K562 (cell line): Measurements from ENCODE around the gene GGT6. TPM values are rescaled to one million over a fixed set of nuclear protein-coding genes. Genes with fewer than 3 reads are reported as not detected.

Experiments used
- ATAC-seq: fragments of 200-7000 bp; cut with Tn5 transposase; 3 replicates; pipeline ENCODE4 v1.9.1; 2020; ENCODE audit warnings: moderate library complexity
- BruUV-seq: library from RNA; stranded (reverse); fragments of 400-500 nt; replicated peaks from 2 replicates; lab custom pipeline; 2021; lab: Mats Ljungman, UMichigan
- CTCF ChIA-PET: fragments of 300-600 bp; formaldehyde crosslinking; extraction: SDS; loops from one replicate; lab custom pipeline; 2021; ENCODE audit warnings: low intra/inter-chr PET ratio; lab: Yijun Ruan, JAX
- POLR2A ChIA-PET: fragments of 300-600, 350-650 bp; sonication (Branson Sonifier 250); formaldehyde crosslinking; extraction: SDS; loops from one replicate; lab custom pipeline; 2021; ENCODE audit warnings: antibody characterized with exemption, inconsistent platforms; lab: Yijun Ruan, JAX
- DNase-seq, 4 experiments: peaks; one replicate each; pipeline versions ENCODE4 v3.0.0 to v3.0.0-alpha.2; 2011 to 2018; ENCODE audit warnings: low spot score in 3 of 4, mixed read lengths in 3 of 4; ENCODE audit errors: extremely low read depth in 1 of 4
- FAIRE-seq: peaks from 2 replicates; lab custom pipeline; 2011; peaks lifted over from hg19 to GRCh38; lab: Jason Lieb, UNC
- H2AFZ ChIP-seq: 2 replicates; pipeline ENCODE4 v1.6.0; 2011; ENCODE audit warnings: low read depth, low read length, control low read depth, inconsistent platforms
- H3K27ac ChIP-seq: fragments of 200-600 bp; 3 replicates; pipeline ENCODE4 v1.8.0; 2011; ENCODE audit warnings: low read depth, mild to moderate bottlenecking, control low read depth, inconsistent platforms, low read length, moderate library complexity, mixed read lengths; ENCODE audit errors: extremely low read depth
- H3K27me3 ChIP-seq, 2 experiments: fragments of 300-600 bp in 1 of 2; 2 replicates in 1 of 2; 3 replicates in 1 of 2; pipeline versions ENCODE4 v1.6.0 to v1.8.0; 2011; ENCODE audit warnings: inconsistent platforms in 2 of 2, low read length in 2 of 2, mild to moderate bottlenecking in 1 of 2, mixed read lengths in 1 of 2, moderate library complexity in 1 of 2; ENCODE audit not compliant: control insufficient read depth in 2 of 2, insufficient read depth in 2 of 2
- H3K36me3 ChIP-seq: fragments of 300-600 bp; 3 replicates; pipeline ENCODE4 v1.8.0; 2011; ENCODE audit warnings: mild to moderate bottlenecking, low read length, inconsistent platforms; ENCODE audit not compliant: control insufficient read depth, insufficient read depth
- H3K4me1 ChIP-seq, 2 experiments: fragments of 200-600 bp in 1 of 2; replicated peaks in 1 of 2; 2 replicates in 1 of 2; 3 replicates in 1 of 2; pipeline versions ENCODE4 v1.5.1 to v1.8.0; 2011; ENCODE audit warnings: inconsistent platforms in 2 of 2, low read length in 2 of 2, mild to moderate bottlenecking in 1 of 2, mixed read lengths in 1 of 2, moderate library complexity in 1 of 2; ENCODE audit not compliant: control insufficient read depth in 2 of 2, insufficient read depth in 2 of 2
- H3K4me2 ChIP-seq: 2 replicates; pipeline ENCODE4 v1.6.1; 2011; ENCODE audit warnings: low read length, control low read depth, inconsistent platforms, mixed read lengths; ENCODE audit not compliant: insufficient read depth
- H3K4me3 ChIP-seq: fragments of 200-600 bp; sonication (generic), shearing (Covaris generic); 2 replicates; pipeline ENCODE4 v1.5.1; 2016; ENCODE audit warnings: control low read depth, inconsistent platforms
- H3K79me2 ChIP-seq: fragments of 200-600 bp; 3 replicates; pipeline ENCODE4 v1.8.0; 2011; ENCODE audit warnings: low read length, inconsistent platforms; ENCODE audit not compliant: control insufficient read depth, insufficient read depth
- H3K9ac ChIP-seq, 2 experiments: 2 replicates each; pipeline versions ENCODE4 v1.6.0 to v1.6.1; 2011; ENCODE audit warnings: low read depth in 2 of 2, low read length in 2 of 2, control low read depth in 1 of 2, inconsistent platforms in 1 of 2, mild to moderate bottlenecking in 1 of 2, mixed read lengths in 1 of 2; ENCODE audit not compliant: insufficient read depth in 1 of 2
- H3K9me1 ChIP-seq: one replicate; pipeline ENCODE4 v1.6.0; 2011; ENCODE audit warnings: inconsistent platforms, mild to moderate bottlenecking, low read length, moderate library complexity; ENCODE audit not compliant: control insufficient read depth, insufficient read depth
- H3K9me3 ChIP-seq: replicated peaks from 2 replicates; pipeline ENCODE4 v1.5.1; 2011; ENCODE audit warnings: low read depth, low read length, inconsistent platforms; ENCODE audit not compliant: control insufficient read depth, insufficient read depth
- H4K20me1 ChIP-seq: replicated peaks from 2 replicates; pipeline ENCODE4 v1.6.1; 2011; ENCODE audit warnings: low read length, inconsistent platforms, mixed read lengths; ENCODE audit not compliant: control insufficient read depth, insufficient read depth
- CHD2 ChIP-seq: IDR thresholded peaks from 2 replicates; pipeline ENCODE4 v1.6.1; 2011; ENCODE audit warnings: low read depth, low read length
- CREM ChIP-seq: IDR thresholded peaks from 2 replicates; pipeline ENCODE4 v1.6.1; 2014; ENCODE audit warnings: antibody characterized with exemption, low read depth
- DNMT1 ChIP-seq: fragments of 450-650 bp; IDR thresholded peaks from 2 replicates; pipeline ENCODE4 v1.6.1; 2016; ENCODE audit warnings: antibody characterized with exemption, mild to moderate bottlenecking
- ELF2 ChIP-seq: fragments of 250-450 bp; sonication (Bioruptor Pico); IDR thresholded peaks from 2 replicates; pipeline ENCODE4 v1.5.0; 2021; ENCODE audit warnings: mild to moderate bottlenecking
- ETV6 ChIP-seq, 3 experiments: fragments of 150-350 bp in 1 of 3; sonication (generic) in 1 of 3; formaldehyde crosslinking in 1 of 3; IDR thresholded peaks; 2 replicates each; pipeline versions ENCODE4 v1.6.1 to v1.8.0; 2014 to 2022; ENCODE audit warnings: borderline replicate concordance in 2 of 3, low read depth in 2 of 3, antibody characterized with exemption in 1 of 3, low read length in 1 of 3, mild to moderate bottlenecking in 1 of 3, missing genetic modification reagents in 1 of 3
- GATA2 ChIP-seq: sonication (generic); formaldehyde crosslinking; IDR thresholded peaks from 2 replicates; pipeline ENCODE4 v1.4.0; 2020; ENCODE audit warnings: mild to moderate bottlenecking, missing genetic modification reagents
- MIER1 ChIP-seq: fragments of 450-650 bp; IDR thresholded peaks from 2 replicates; pipeline ENCODE4 v1.6.1; 2016; ENCODE audit warnings: antibody characterized with exemption, mild to moderate bottlenecking, low read depth
- NR4A1 ChIP-seq, 2 experiments: fragments of 250-450 bp in 1 of 2; fragments of 450-650 bp in 1 of 2; sonication (Bioruptor Pico) in 1 of 2; IDR thresholded peaks; 2 replicates each; pipeline versions ENCODE4 v1.4.0 to v1.6.1; 2016 to 2020; ENCODE audit warnings: mild to moderate bottlenecking in 2 of 2, missing compliant biosample characterization in 1 of 2, missing genetic modification characterization in 1 of 2, moderate library complexity in 1 of 2
- TFAM ChIP-seq: fragments of 250-450 bp; sonication (Bioruptor Pico); conservative IDR thresholded peaks from 2 replicates; pipeline ENCODE4 v1.5.0; 2021; ENCODE audit warnings: mild to moderate bottlenecking, moderate library complexity
- WGBS: fragments of 100-300 bp; shearing (Covaris generic); methylation state at CpG from one replicate; pipeline ENCODE4 v1.1.6; 2016; ENCODE audit warnings: low coverage, mixed read lengths; ENCODE audit not compliant: insufficient coverage; ENCODE audit errors: missing lambda C conversion rate; 5-methylcytosine and 5-hydroxymethylcytosine counted together
- in situ Hi-C: fragments of 300-500 bp; cut with MboI; formaldehyde crosslinking; loops from 4 replicates; pipeline ENCODE4 v1.15.0; 2018; ENCODE audit warnings: inconsistent platforms, mixed read lengths
- intact Hi-C: fragments of 100-400 bp; cut with micrococcal nuclease; formaldehyde crosslinking; loops from 2 replicates; pipeline ENCODE4 v1.14.2; 2022
- polyA plus RNA-seq, 8 experiments: library from polyadenylated mRNA; depleted of rRNA in 4 of 8; stranded (reverse) in 5 of 8; unstranded in 3 of 8; fragments of >200 nt; fragmentation: Nextera tagmentation in 2 of 8; fragmentation: Illumina TruSeq in 1 of 8; extraction: Ambion mirVana in 2 of 8; extraction: Trizol in 1 of 8; gene quantifications; 2 replicates each; pipeline versions ENCODE4 v1.2.1 to v1.2.3, GENCODE V29; 2011 to 2014; ENCODE audit warnings: inconsistent platforms in 1 of 8, missing spikeins in 1 of 8
- total RNA-seq, 7 experiments: library from RNA; depleted of rRNA in 6 of 7; stranded (reverse); fragments of >200 nt in 6 of 7; fragmentation: Illumina TruSeq in 2 of 7; extraction: Trizol in 2 of 7; gene quantifications; 2 replicates each; pipeline versions ENCODE4 v1.2.1 to v1.2.3, GENCODE V29; 2011 to 2021; ENCODE audit warnings: low replicate concordance in 1 of 7
- TF ChIP-seq, protein P1 (sequence below): fragments of 200-800 bp; sonication (Bioruptor generic); IDR thresholded peaks from 2 replicates; pipeline ENCODE4 v1.6.1; 2016; ENCODE audit warnings: missing genetic modification characterization, missing compliant biosample characterization
- TF ChIP-seq, protein P2 (sequence below): fragments of 200-800 bp; sonication (Bioruptor generic); IDR thresholded peaks from 2 replicates; pipeline ENCODE4 v1.6.1; 2017; ENCODE audit warnings: missing genetic modification characterization, missing compliant biosample characterization

The GGT6 gene
- total and polyA plus RNA-seq, 9 of the 15 experiments (the other 6 are each of a cell fraction or from before 2014, with no cell fraction given) = 0.09 TPM; not detected in 8

- TF ChIP-seq CHD2 (no peak), DNMT1 (no peak), CREM (no peak)
- TF ChIP-seq, protein P1, sequence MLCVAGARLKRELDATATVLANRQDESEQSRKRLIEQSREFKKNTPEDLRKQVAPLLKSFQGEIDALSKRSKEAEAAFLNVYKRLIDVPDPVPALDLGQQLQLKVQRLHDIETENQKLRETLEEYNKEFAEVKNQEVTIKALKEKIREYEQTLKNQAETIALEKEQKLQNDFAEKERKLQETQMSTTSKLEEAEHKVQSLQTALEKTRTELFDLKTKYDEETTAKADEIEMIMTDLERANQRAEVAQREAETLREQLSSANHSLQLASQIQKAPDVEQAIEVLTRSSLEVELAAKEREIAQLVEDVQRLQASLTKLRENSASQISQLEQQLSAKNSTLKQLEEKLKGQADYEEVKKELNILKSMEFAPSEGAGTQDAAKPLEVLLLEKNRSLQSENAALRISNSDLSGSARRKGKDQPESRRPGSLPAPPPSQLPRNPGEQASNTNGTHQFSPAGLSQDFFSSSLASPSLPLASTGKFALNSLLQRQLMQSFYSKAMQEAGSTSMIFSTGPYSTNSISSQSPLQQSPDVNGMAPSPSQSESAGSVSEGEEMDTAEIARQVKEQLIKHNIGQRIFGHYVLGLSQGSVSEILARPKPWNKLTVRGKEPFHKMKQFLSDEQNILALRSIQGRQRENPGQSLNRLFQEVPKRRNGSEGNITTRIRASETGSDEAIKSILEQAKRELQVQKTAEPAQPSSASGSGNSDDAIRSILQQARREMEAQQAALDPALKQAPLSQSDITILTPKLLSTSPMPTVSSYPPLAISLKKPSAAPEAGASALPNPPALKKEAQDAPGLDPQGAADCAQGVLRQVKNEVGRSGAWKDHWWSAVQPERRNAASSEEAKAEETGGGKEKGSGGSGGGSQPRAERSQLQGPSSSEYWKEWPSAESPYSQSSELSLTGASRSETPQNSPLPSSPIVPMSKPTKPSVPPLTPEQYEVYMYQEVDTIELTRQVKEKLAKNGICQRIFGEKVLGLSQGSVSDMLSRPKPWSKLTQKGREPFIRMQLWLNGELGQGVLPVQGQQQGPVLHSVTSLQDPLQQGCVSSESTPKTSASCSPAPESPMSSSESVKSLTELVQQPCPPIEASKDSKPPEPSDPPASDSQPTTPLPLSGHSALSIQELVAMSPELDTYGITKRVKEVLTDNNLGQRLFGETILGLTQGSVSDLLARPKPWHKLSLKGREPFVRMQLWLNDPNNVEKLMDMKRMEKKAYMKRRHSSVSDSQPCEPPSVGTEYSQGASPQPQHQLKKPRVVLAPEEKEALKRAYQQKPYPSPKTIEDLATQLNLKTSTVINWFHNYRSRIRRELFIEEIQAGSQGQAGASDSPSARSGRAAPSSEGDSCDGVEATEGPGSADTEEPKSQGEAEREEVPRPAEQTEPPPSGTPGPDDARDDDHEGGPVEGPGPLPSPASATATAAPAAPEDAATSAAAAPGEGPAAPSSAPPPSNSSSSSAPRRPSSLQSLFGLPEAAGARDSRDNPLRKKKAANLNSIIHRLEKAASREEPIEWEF (CRISPR knock-in tag) = no peak
- TF ChIP-seq, all 486 proteins: peak for 0
Observed at GRCh38 chr17:4597975-4598374, 37.6 kb upstream of the GGT6 start (continued).

GRCh38 chr17:4596636-4597380, 36.4 kb upstream of the GGT6 start:
- H3K4me2 ChIP-seq = no peak overlapping the region
- H3K4me1 ChIP-seq = peaks cover 0 to 21% of the 10 kb centered on the region in 2 experiments; a peak in 3 of 5 replicates
- FAIRE-seq (no peak), ATAC-seq (no peak), DNase-seq (no peak)
- no peak for TF ChIP-seq ETV6 (IDR thresholded peaks at IDR 0.05; ENCODE audit: borderline replicate concordance in 1 of 2, low read depth in 2 of 2, low read length in 1 of 2)
- TF ChIP-seq ETV6 (CRISPR knock-in tag; IDR thresholded peaks at IDR 0.05; ENCODE audit: borderline replicate concordance) = no peak
- no peak for TF ChIP-seq GATA2 (CRISPR knock-in tag)
- no peak for TF ChIP-seq MIER1
- no peak for TF ChIP-seq ELF2 (CRISPR knock-in tag)
- TF ChIP-seq, protein P2, sequence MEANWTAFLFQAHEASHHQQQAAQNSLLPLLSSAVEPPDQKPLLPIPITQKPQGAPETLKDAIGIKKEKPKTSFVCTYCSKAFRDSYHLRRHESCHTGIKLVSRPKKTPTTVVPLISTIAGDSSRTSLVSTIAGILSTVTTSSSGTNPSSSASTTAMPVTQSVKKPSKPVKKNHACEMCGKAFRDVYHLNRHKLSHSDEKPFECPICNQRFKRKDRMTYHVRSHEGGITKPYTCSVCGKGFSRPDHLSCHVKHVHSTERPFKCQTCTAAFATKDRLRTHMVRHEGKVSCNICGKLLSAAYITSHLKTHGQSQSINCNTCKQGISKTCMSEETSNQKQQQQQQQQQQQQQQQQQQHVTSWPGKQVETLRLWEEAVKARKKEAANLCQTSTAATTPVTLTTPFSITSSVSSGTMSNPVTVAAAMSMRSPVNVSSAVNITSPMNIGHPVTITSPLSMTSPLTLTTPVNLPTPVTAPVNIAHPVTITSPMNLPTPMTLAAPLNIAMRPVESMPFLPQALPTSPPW (CRISPR knock-in tag) = no peak
- TF ChIP-seq TFAM = no peak
- no peak for TF ChIP-seq NR4A1 (CRISPR knock-in tag; IDR thresholded peaks at IDR 0.05)
- TF ChIP-seq NR4A1 (tag; IDR thresholded peaks at IDR 0.05) = no peak
- 17% methylated on average over 21 of the region's 36 CpGs for WGBS
- H2AFZ ChIP-seq = no peak overlapping the region
- H3K36me3 ChIP-seq = no peaks in the 10 kb centered on the region
- in situ Hi-C loops = no loop called here
- H3K9me1 ChIP-seq = no peaks in the 10 kb centered on the region
- H3K79me2 ChIP-seq = no peaks in the 10 kb centered on the region
- no peak overlapping the region for H3K4me3 ChIP-seq
- H3K9me3 ChIP-seq = no peaks in the 10 kb centered on the region
- BruUV-seq = no TSS peak
- intact Hi-C loops = no loop called here
- ChIA-PET POLR2A (no interaction called here), CTCF (no interaction called here)
- H3K27ac ChIP-seq = no peak overlapping the region
- H3K9ac ChIP-seq = no peak overlapping the region
- 0 out of 2 replicates have a peak, but pooled peaks cover 10% of the 10 kb centered on the region for H4K20me1 ChIP-seq
- H3K27me3 ChIP-seq = peaks cover 3 to 82% of the 10 kb centered on the region in 2 experiments; a peak in 3 of 5 replicates
